GM23338 (cell line): Measurements from ENCODE around the gene RPTOR.

Source experiments
- CREB1 ChIP-seq: fragments of 250-450 bp; sonication (Bioruptor Pico); IDR thresholded peaks from 2 replicates; pipeline ENCODE4 v1.5.0; 2020; ENCODE audit warnings: low read depth, mild to moderate bottlenecking, moderate library complexity
- CTCF ChIP-seq, 2 experiments: fragments of 200-600 bp in 1 of 2; sonication (generic) in 1 of 2; conservative IDR thresholded peaks; 2 replicates each; pipeline versions ENCODE4 v1.5.1 to v1.6.1; 2016 to 2017; ENCODE audit warnings: antibody characterized with exemption in 2 of 2, low read depth in 2 of 2, mild to moderate bottlenecking in 2 of 2, moderate library complexity in 1 of 2
- ETS1 ChIP-seq: IDR thresholded peaks from 2 replicates; pipeline ENCODE4 v1.6.1; 2016; ENCODE audit warnings: antibody characterized with exemption
- EZH2 ChIP-seq: fragments of 200-600 bp; sonication (generic); IDR thresholded peaks from one replicate; pipeline ENCODE4 v1.8.0; 2017; ENCODE audit warnings: antibody characterized with exemption, mild to moderate bottlenecking, low read depth; ENCODE audit not compliant: unreplicated experiment
- EZH2phosphoT487 ChIP-seq: fragments of 200-600 bp; sonication (generic); IDR thresholded peaks from one replicate; pipeline ENCODE4 v1.8.1; 2018; ENCODE audit warnings: antibody characterized with exemption; ENCODE audit not compliant: unreplicated experiment
- POLR2AphosphoS5 ChIP-seq: IDR thresholded peaks from 2 replicates; pipeline ENCODE4 v1.6.1; 2016; ENCODE audit warnings: antibody characterized with exemption, low read depth
- REST ChIP-seq: IDR thresholded peaks from one replicate; pipeline ENCODE4 v1.6.1; 2018; ENCODE audit warnings: antibody characterized with exemption; ENCODE audit not compliant: unreplicated experiment
- STAT1 ChIP-seq: IDR thresholded peaks from one replicate; pipeline ENCODE4 v1.6.1; 2016; ENCODE audit warnings: antibody characterized with exemption; ENCODE audit not compliant: unreplicated experiment
- ZNF114 ChIP-seq: fragments of 250-450 bp; sonication (Bioruptor Pico); IDR thresholded peaks from 2 replicates; pipeline ENCODE4 v1.5.0; 2020; ENCODE audit warnings: mild to moderate bottlenecking, moderate library complexity
- ZNF331 ChIP-seq: fragments of 250-450 bp; sonication (Bioruptor Pico); IDR thresholded peaks from 2 replicates; pipeline ENCODE4 v1.5.0; 2020; ENCODE audit warnings: low read depth, mild to moderate bottlenecking, moderate library complexity

GRCh38 chr17:80538484-80538883, 6.2 kb upstream of the RPTOR start:
- no peak for TF ChIP-seq CTCF (conservative IDR thresholded peaks at IDR 0.05; ENCODE audit: low read depth in 2 of 2)
- no peak for TF ChIP-seq CREB1 (CRISPR knock-in tag)
- no peak for TF ChIP-seq REST
- no peak for TF ChIP-seq EZH2phosphoT487
- TF ChIP-seq EZH2: no peak
- no peak for TF ChIP-seq POLR2AphosphoS5
- TF ChIP-seq ZNF114 (CRISPR knock-in tag): no peak
- TF ChIP-seq ETS1: no peak
- no peak for TF ChIP-seq STAT1
- TF ChIP-seq ZNF331: no peak
